HCEC 1CT (cell line): Measurements from ENCODE around the gene PLET1.
A peak's percentile ranks its signal among the peaks of the same experiment; 100 is the strongest.

Experiments used
- DNase-seq: peaks from one replicate; pipeline ENCODE4 v3.0.0-alpha.2; 2017

Gene PLET1

GRCh38 chr11:112237451-112237850 is 23.2 kb downstream of the PLET1 start:
- no peak for DNase-seq

GRCh38 chr11:112235750-112236390 is 24.8 kb downstream of the PLET1 start:
- DNase-seq = no peak

DNA sequence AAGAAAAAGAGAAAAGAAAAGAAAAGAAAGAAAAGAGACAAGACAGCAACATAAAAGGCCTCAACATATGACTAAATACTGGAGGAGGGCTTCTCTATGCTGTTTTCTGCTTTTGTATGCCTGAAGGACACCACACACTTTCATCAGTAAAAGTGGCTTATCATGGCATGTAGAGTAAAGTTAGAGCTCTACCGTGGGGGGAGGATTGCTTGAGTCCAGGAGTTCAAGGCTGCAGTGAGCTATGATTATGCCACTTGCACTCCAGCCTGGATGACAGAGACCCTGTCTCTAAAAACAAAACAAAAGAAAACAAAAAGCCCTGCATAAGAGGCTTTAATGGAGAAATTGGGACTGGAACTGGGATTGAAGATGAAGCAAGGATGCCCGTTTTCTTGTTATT is 28.7 kb downstream of the PLET1 start:
- no peak for DNase-seq

DNA sequence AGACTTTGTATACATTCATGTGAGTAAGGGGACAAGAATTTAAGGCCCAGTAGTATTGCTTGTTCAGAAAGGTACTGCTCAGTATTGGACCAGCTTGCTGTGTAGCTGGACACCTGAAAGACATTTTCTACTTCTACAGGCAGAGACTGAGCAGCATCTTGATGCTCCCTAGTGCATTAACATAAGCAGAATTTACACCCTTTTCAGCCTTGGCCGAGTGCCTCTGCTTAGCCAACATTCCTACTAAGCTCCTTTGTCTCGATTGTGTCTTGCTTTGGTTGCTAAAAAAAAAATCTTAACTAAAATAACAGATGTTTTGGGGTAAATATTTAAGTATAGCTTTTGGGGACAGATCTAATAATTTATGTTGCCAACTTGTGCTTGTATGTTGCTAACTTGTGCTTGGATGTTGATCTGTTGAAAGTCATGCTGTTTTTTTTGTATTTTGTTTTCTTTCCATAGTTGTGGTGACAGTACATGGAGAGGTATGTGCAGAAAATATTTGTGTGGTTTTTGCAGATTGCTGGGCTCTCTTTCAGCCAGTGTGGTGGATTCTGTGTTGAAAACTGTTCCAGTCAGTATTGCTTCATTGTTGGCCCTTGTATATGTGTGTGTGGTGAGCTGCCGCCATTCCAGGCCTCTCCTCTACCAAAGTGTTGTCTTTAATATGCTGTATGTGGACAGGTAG is 30.8 kb downstream of the PLET1 start:
- DNase-seq = peak; percentile 59

GRCh38 chr11:112229159-112229558 is 31.5 kb downstream of the PLET1 start:
- no peak for DNase-seq

DNA sequence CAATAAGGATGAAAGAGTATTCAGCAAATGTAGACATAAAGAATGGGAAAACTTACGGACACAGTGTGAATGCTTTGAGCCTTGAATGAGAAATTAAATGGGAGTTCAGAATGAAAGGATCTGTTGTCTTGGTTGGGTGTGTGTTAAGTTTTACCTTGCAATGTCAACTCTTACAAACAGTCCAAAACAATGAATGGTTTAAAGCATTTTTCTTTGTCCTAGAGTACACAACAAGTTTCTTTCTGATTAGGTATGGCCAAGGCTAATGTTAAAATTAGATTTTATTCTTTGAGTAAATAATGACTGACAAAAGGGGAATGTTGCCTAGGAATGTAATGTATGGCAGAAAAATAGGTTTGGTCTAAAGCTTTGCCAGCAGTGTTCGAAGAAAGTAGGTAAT is 32.0 kb downstream of the PLET1 start:
- DNase-seq = no peak

DNA sequence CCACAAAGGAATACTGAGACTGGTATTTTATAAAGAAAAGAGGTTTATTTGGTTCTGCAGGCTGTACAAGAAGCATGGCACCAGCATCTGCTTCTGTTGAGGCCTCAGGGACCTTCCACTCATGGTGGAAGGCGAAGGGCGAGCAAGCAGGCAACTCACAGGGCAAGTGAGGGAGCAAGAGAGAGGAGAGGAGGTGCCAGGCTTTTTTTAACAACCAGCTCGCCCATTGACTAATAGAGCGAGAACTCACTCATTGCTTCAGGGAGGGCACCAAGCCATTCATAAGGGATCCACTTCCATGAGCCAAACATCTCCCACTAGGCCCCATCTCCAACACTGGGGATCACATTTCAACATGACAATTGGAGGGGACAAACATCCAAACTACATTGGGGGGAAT is 33.2 kb downstream of the PLET1 start:
- no peak for DNase-seq

GRCh38 chr11:112226831-112227401 is 33.7 kb downstream of the PLET1 start:
- peak; percentile 17 for DNase-seq

DNA sequence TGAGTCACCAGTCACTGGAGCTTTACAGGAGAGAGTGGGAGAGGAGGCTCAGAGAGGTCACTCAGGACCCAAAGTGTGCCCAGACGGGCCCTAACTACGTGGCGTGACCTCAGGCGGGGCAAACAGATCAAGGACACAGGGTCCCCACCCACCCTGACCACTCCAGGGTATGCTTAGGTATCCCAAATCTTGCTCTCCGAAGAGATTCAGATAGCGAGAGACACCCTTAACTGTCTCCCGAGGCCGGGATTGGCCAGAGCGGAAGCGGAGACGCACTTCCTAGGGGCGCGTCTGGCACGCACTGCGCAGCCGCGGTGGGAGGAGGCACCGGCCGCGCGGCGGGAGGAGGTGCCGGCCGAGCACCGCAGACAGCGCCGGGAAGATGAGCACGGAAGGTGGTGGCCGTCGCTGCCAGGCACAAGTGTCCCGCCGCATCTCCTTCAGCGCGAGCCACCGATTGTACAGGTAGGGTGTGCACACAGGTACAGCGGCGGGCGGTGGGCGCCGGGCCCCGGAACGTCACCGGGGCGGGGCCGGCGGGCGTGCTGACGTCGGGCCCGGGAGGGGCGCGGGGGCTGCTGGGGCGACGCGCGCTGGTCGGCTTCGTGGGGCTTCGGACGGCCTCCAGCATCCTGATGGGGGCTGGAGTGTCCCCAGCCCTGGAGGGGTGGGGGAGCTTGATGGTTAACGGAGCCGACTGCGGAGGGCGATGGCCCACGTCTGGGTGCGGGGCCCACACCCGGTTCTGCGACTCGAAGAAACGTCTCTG is 34.4 kb downstream of the PLET1 start, which contains the start of gene PTS:
Gene PTS (plus strand): TSS at position 367 of the 769 bp plus-strand sequence. CDS start 16 bp downstream, at position 383.
- DNase-seq = peak; percentile 89

GRCh38 chr11:112225753-112226061 is 35.0 kb downstream of the PLET1 start:
- peak; percentile 73 for DNase-seq

DNA sequence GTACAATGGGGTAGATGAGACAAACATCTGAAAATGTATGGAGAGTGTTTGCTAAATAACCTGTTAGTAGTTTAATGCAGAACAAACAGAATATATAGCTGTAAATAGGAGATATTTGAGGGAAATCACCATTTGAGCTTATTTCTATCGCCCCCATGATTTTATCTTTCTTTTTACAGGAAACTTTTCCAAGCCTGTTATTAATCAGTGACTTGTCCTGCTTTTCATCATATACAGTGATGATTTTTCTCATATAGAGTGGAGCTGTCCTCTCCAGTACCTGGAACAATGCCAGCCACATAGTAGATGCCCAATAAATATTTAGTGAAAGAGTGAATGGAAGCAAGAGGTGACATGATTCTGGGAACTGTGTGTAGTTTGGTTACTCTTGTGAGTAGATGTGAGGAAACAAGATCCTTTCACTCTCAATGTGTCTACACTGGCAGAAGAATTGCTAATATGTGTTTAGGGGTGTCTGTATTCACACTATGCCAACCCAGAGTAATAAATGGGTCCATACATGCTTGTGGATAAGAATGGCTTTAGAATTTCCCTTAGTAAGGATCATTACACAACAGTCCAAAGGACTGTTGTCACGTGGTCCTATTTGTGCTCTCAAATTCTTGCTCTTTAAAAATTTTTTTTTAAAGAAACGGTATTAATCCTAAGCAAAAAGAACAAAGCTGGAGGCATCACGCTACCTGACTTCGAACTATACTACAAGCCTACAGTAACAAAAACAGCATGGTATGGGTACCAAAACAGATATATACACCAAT is 36.7 kb downstream of the PLET1 start:
- DNase-seq = no peak

DNA sequence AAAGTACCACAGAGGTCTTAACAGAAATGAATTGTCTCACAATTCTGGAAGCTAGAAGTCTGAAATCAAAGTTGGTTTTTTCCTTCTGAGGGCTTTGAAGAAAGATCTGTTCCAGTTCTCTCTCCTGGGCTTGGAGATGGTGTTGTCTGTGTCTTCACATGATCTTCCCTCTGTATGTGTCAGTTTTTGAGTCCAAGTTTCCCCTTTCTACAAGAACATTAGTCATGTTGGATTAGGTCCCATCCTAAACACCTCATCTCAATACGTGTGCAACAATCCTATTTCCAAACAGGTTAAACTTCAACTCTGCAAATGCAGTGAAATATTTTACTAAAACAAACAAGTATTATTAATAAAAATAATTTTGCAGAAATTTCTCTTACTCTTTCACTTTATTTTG is 37.5 kb downstream of the PLET1 start:
- peak; percentile 12 for DNase-seq

DNA sequence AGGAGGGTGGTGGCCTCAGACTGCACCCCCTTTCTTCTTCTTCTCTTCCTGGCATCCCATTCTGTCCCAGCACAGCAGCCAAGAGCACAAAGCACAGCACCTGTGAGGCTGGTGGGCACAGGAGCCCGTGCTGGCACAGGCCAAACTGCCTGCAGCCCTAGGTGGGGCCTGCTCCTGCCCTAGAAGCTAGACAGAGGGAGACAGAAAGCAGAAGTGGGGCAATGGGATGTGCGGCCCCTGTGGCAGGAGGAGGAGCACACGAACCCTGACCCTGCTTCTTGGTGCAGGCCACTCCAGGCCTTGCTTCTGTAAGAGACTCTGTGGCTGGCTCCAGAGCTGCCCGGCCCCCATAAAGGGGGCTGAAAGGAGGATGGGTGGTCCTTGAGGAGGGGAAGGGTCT is 38.4 kb downstream of the PLET1 start:
- DNase-seq = no peak

DNA sequence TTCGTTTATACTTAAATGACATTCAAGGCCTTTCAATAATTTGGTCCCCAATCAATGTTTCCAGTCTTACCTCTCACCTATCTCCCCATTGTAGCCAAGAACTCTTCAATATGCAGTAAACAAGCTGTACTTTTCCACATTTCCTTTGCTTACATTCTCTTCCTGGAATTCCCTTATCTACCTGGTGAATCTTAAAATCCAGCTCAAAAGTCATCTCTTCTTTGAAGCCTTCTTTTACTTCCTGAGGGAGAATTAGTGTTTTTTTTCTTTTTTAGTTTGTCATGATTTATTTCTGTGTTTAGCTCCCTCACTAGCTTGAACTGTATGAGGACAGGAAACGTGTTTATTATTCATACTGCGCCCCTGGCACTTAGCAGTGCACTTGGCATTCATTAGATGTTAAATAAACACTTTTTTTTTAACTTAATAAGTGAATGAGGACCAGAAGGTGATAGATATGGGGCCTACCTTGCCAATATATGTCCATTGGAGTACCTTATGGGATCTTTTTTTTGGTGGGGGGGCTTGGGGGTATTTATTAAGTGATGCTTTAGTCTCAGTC is 39.3 kb downstream of the PLET1 start:
- no peak for DNase-seq

DNA sequence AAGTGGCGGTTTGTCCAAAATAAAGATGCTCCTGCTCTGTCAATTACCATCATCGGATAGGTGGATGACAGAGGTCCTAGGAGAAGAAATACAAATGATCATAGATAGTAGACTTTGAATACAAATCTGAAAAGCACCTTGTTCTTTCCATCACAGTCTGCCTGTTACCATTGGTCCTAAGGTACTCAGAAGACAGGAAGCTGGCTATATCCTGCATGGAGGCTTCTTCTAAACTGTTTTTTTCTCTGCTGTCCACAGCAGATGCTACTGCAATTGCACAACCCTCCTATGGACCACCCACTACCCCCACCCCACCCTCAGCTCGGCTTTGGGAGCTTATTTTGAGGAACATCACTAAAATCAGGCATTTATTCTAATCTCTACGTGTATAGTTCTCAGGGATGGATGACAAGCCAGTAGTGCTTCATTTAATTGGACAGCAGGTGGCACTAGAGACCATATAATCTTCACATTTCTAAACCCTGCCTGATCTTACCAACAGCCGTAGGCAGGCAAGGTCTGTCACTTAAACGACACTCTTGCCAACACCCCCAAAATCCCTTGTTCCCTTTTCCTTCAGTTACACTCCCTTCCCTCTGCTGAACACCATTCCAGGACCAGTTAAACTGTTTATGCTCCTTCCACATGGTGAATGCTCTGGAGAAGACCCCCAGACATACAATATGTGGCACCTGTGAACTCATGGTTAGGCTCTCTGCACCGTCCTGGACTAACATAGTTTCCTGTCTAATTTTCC is 41.0 kb downstream of the PLET1 start:
- peak; percentile 55 for DNase-seq

DNA sequence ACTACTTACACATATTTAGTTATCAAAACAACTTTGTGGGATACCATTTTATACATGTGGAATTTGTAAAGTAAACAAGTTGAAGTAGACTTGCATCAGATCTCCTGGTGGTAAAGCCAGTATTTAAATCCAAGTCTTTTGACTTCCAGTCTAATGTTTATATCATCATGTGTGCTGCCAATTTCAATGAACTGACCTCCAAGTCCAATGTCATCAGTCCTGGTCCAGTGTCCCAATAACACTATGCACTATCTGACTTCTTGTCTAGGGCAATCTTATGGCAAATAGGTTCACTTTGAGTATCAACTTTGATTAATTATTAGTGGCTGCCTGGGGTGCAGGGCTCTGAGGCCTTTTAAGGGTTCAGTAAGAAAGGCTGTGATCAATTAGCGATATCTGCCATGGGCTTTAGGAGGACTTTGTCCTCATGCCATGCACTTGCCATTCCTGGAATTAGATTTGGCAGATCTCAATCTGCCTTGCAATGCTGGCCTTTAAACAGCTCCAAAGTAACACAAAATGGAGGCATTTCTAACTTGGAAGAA is 44.0 kb downstream of the PLET1 start:
- DNase-seq = peak; percentile 75

DNA sequence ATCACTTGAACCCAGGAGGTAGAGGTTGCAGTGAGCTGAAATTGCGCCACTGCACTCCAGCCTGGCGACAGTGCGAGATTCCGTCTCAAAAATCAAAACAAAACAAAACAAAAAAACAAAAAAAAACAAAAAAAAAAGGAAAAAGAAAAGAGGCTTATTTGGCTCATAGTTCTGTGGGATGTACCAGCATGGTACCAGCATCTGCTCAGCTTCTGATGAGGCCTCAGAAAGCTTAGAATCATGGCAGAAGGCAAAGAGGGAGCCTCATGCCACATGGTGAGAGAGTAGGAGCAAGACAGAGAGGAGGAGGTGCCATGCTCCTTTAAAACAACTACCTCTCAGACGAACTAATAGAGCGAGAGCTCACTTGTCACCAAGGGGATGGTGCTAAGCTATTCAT is 45.0 kb downstream of the PLET1 start:
- no peak for DNase-seq

DNA sequence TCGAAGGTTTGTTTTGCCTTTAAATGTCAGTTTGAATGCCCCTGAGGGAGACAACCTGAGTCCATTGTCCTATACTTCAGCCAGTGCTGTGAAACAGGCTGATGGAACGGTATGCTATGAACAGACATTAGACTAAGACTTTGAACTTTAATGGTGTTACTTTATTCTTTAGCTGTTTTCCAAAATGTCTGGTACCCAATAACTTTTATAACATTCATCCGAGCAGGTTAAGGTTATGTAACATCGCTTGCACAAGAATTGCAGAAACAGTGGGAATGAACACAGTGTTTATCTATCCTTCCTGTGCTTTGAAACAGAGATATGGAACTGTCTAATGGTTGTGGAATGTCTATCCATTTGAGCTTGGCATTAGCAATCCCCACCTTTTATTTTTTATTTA is 46.9 kb downstream of the PLET1 start:
- peak; percentile 6 for DNase-seq

GRCh38 chr11:112212710-112213109 is 48.0 kb downstream of the PLET1 start:
- DNase-seq = no peak

- peak; percentile 7 for DNase-seq
Observed at GRCh38 chr11:112212290-112212689, 48.4 kb downstream of the PLET1 start.

- no peak for DNase-seq
Observed at GRCh38 chr11:112211536-112211935, 49.1 kb downstream of the PLET1 start.

DNA sequence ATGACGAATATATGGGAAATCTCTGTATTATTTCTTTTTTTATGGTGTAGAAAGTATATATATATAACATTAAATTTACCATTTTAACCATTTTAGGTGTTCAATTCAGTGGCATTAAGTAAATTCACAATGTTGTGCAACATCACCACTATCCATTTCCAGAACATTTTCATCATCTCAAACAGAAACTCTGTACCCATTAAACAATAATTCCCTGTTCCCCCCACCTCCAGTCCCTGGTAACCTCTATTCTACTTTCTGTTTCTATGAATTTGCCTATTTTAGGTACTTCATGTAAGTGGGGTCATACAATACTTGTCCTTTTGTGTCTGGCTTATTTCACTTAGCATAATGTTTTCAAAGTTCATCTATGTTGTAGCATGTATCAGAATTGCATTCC is 49.8 kb downstream of the PLET1 start:
- no peak for DNase-seq
